Measurements from ENCODE around the gene IFNA4. TPM values are rescaled to one million over a fixed set of nuclear protein-coding genes. Genes with fewer than 3 reads are reported as not detected.

Gene IFNA4
- total RNA-seq (2014; rRNA removed; shearing (Covaris generic)): not detected in 2 replicates

DNA sequence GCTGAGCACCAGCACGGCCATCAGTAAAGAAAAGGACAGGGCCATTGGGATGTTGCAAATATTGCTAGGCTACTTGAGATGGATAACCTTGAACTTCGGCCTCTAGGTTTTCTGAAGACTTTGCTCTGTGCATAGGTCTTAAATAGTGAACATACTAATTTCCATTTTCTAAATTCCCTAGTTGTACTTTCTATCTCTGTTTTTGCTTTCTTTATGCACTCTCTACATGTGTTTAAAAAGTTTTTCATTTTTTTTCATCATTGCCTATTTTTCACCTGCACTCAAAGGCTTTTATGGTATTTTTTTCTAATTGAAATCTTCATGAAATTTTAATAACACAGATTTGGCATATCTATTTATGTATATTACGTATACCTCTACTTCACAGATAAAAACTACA, at the start of gene IFNA4:
Gene IFNA4, minus strand, starts transcription at position 101 of the 400 bp plus-strand sequence. Its CDS starts 56 bp downstream, at position 45.

DNA sequence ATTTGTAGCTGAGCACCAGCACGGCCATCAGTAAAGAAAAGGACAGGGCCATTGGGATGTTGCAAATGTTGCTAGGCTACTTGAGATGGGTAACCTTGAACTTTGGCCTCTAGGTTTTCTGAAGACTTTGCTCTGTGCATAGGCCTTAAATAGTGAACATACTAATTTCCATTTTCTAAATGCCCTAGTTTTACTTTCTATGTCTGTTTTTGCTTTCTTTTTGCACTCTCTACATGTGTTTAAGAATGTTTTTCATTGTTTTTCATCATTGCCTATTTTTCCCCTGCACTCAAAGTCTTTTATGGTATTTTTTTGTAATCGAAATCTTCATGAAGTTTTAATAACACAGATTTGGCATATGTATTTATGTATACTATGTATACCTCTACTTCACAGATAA, 40.7 kb upstream of the IFNA4 start, which contains the start of gene IFNA17:
Gene IFNA17, minus strand, starts transcription at position 101 of the 400 bp plus-strand sequence. Its CDS starts 49 bp downstream, at position 52.

DNA sequence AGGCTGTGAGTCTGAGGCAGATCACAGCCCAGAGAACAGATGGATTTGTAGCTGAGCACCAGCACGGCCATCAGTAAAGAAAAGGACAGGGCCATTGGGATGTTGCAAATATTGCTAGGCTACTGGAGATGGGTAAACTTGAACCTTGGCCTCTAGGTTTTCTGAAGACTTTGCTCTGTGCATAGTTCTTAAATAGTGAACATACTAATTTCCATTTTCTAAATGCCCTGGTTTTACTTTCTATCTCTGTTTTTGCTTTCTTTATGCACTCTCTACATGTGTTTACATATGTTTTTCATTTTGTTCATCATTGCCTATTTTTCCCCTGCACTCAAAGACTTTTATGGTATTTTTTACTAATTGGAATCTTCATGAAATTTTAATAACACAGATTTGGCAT, 29.8 kb upstream of the IFNA4 start, which contains the start of gene IFNA16:
Gene IFNA16, minus strand, starts transcription at position 101 of the 400 bp plus-strand sequence. Its CDS starts 6 bp downstream, at position 95.

DNA sequence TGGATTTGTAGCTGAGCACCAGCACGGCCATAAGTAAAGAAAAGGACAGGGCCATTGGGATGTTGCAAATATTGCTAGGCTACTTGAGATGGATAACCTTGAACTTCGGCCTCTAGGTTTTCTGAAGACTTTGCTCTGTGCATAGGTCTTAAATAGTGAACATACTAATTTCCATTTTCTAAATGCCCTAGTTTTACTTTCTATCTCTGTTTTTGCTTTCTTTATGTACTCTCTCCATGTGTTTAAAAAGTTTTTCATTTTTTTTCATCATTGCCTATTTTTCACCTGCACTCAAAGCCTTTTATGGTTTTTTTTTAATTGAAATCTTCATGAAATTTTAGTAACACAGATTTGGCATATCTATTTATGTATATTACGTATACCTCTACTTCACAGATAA, 19.7 kb upstream of the IFNA4 start, which contains the start of gene IFNA10:
Gene IFNA10, minus strand, starts transcription at position 101 of the 400 bp plus-strand sequence. Its CDS starts 46 bp downstream, at position 55.

GRCh38 chr9:21202105-21202504, 14.7 kb upstream of the IFNA4 start, which contains the start of gene IFNA7:
Gene IFNA7 (minus strand): TSS chr9:21202205. CDS start chr9:21202165, 40 bp downstream.

DNA sequence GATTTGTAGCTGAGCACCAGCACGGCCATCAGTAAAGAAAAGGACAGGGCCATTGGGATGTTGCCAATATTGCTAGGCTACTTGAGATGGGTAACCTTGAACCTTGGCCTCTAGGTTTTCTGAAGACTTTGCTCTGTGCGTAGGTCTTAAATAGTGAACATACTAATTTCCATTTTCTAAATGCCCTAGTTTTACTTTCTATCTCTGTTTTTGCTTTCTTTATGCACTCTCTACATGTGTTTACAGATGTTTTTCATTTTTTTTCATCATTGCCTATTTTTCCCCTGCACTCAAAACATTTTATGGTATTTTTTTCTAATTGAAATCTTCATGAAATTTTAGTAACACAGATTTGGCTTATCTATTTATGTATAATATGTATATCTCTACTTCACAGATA, 20.8 kb downstream of the IFNA4 start, which contains the start of gene IFNA21:
Gene IFNA21, minus strand, starts transcription at position 101 of the 400 bp plus-strand sequence. Its CDS starts 48 bp downstream, at position 53.

GRCh38 chr9:21141427-21141882, 45.9 kb downstream of the IFNA4 start, which contains the start of gene IFNW1:
Gene IFNW1 (minus strand): TSS chr9:21141832. CDS start chr9:21141570, 262 bp downstream.

Small RNAs within 50 kb of the gene (small RNA-seq; reads per million reads assigned to genes)
- gene RF00019: not detected

Other genes with a start within 250 kb of the IFNA4 start
- gene HACD4, start 155.9 kb downstream of the IFNA4 start, total RNA-seq (2014; rRNA removed; shearing (Covaris generic)): not detected in 2 replicates
- gene IFNB1, start 109.6 kb downstream of the IFNA4 start, total RNA-seq (2014; rRNA removed; shearing (Covaris generic)): not detected in 2 replicates
- gene IFNW1, start 45.8 kb downstream of the IFNA4 start, total RNA-seq (2014; rRNA removed; shearing (Covaris generic)): not detected in 2 replicates
- not detected in 2 replicates for gene IFNA21, start 20.9 kb downstream of the IFNA4 start, total RNA-seq (2014; rRNA removed; shearing (Covaris generic))
- gene IFNA7, start 14.6 kb upstream of the IFNA4 start, total RNA-seq (2014; rRNA removed; shearing (Covaris generic)): not detected in 2 replicates
- not detected in 2 replicates for gene IFNA10, start 19.6 kb upstream of the IFNA4 start, total RNA-seq (2014; rRNA removed; shearing (Covaris generic))
- not detected in 2 replicates for gene IFNA16, start 29.7 kb upstream of the IFNA4 start, total RNA-seq (2014; rRNA removed; shearing (Covaris generic))
- not detected in 2 replicates for gene IFNA17, start 40.6 kb upstream of the IFNA4 start, total RNA-seq (2014; rRNA removed; shearing (Covaris generic))
- gene IFNA14, start 52.4 kb upstream of the IFNA4 start, total RNA-seq (2014; rRNA removed; shearing (Covaris generic)): not detected in 2 replicates
- not detected in 2 replicates for gene IFNA5, start 117.7 kb upstream of the IFNA4 start, total RNA-seq (2014; rRNA removed; shearing (Covaris generic))
- gene KLHL9, start 147.8 kb upstream of the IFNA4 start, total RNA-seq (2014; rRNA removed; shearing (Covaris generic)): 18.4 and 20.8 TPM in 2 replicates
- gene IFNA6, start 163.3 kb upstream of the IFNA4 start, total RNA-seq (2014; rRNA removed; shearing (Covaris generic)): not detected in 2 replicates
- gene IFNA13, start 180.5 kb upstream of the IFNA4 start, total RNA-seq (2014; rRNA removed; shearing (Covaris generic)): not detected in 2 replicates
- gene IFNA2, start 197.8 kb upstream of the IFNA4 start, total RNA-seq (2014; rRNA removed; shearing (Covaris generic)): not detected in 2 replicates
- not detected in 2 replicates for gene IFNA8, start 221.5 kb upstream of the IFNA4 start, total RNA-seq (2014; rRNA removed; shearing (Covaris generic))

Measured in A375 (cell line).